ENCODE data around the gene MST1R.

MST1R gene

DNA sequence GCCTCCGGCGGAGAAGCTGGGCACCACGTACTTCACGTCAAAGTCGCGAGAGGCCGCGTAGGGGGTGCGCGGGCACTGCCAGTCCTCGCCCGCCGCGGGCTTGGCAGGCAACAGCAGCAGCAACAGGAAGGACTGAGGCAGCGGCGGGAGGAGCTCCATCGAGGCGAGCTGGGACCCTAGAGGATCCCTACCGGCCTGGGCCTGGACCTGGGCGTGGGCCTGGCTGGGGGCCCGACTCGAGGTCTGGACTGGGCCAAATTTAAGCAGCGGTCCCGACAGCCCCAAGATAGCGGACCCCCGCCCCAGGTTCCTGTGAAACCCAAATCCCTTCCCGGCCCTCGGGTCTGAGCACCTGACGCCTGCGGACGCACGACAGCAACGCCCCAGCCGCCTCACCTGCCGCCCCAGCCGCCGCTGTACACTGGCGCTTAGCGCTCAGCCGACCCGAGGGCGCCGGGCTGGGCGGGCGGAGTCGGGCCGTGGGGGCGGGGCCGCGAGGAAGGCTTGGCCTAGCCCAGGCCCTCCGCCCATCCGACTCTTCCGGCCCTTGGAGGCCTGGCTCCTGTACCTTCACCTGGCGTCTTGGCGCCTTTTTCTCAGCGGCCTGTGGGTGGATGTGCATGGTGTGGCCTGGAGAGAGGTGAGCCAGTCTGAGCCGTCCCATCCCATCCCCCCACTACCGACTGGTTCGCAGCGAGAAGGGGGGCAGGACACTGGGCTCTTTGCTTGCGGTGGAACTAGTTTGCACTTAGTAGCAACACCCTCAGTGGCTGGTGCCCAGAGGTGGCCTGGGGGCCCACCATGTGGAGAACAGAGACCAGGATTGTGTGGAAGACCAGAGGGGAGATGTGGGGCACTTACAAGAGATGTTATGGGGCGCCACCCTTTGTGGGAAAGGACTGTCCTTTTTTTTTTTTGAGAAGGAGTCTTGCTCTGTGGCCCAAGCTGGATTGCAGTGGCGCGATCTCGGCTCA lies at the start of gene MST1R:
Gene MST1R (minus strand): TSS at position 423 of the 974 bp plus-strand sequence. CDS start 264 bp downstream, at position 159.
- peak within 1 kb of the TSS; percentile 42 to 46 for H3K4me3 ChIP-seq
- peak; percentile 51 to 77 for DNase-seq
- H3K4me1 ChIP-seq, result peaks cover 0 to 55% (median 23%) of the 10 kb centered on the region in 4 donors
- peaks cover 0 to 4% (median 1%) of the 10 kb centered on the region in 3 donors for H3K36me3 ChIP-seq
- TF ChIP-seq, protein P1, sequence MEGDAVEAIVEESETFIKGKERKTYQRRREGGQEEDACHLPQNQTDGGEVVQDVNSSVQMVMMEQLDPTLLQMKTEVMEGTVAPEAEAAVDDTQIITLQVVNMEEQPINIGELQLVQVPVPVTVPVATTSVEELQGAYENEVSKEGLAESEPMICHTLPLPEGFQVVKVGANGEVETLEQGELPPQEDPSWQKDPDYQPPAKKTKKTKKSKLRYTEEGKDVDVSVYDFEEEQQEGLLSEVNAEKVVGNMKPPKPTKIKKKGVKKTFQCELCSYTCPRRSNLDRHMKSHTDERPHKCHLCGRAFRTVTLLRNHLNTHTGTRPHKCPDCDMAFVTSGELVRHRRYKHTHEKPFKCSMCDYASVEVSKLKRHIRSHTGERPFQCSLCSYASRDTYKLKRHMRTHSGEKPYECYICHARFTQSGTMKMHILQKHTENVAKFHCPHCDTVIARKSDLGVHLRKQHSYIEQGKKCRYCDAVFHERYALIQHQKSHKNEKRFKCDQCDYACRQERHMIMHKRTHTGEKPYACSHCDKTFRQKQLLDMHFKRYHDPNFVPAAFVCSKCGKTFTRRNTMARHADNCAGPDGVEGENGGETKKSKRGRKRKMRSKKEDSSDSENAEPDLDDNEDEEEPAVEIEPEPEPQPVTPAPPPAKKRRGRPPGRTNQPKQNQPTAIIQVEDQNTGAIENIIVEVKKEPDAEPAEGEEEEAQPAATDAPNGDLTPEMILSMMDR (IDR thresholded peaks at IDR 0.05), result no peak
- no peaks in the 10 kb centered on the region for H3K9me3 ChIP-seq
- intact Hi-C loops (cut with DNase I; ENCODE audit: low total_unique reads), result loop anchor here (10.0 kb wide), 1 partner anchor 59 kb away; no protein-coding TSS in a partner anchor
- no peaks in the 10 kb centered on the region for H3K27me3 ChIP-seq
- H3K27ac ChIP-seq, result peak within 1 kb of the TSS in 1 of 2 donors; percentile 2

DNA sequence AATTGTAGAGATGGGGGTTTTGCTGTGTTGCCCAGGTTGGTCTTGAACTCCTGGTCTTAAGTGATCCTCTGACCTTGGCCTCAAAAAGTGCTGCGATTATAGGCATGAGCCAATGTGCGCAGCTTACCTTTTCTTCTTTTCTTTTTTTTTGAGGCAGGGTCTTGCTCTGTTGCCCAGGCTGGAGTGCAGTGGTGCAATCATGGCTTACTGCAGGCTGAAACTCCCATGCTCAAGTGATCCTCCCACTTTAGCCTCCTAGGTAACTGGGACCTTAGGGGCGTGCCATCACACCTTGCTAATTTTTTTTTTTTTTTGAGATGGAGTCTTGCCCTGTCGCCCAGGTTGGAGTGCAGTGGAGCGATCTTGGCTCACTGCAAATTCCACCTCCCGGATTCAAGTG lies 49.3 kb upstream of the MST1R start:
- Histone ChIP-seq H3K36me3 (no peaks in the 10 kb centered on the region), H3K9me3 (no peaks in the 10 kb centered on the region), H3K4me1 (peaks cover 0 to 39% (median 8%) of the 10 kb centered on the region in 4 donors), H3K27ac (no peak overlapping the region), H3K27me3 (no peaks in the 10 kb centered on the region), H3K4me3 (no peak overlapping the region)
- intact Hi-C loops (cut with DNase I; ENCODE audit: low total_unique reads), result no loop called here
- no peak for DNase-seq
- TF ChIP-seq, protein P1 (IDR thresholded peaks at IDR 0.05), result no peak

GRCh38 chr3:49942651-49943050 lies 39.0 kb upstream of the MST1R start:
- Histone ChIP-seq H3K27me3 (no peaks in the 10 kb centered on the region), H3K27ac (no peak overlapping the region), H3K4me1 (peaks cover 0 to 28% (median 16%) of the 10 kb centered on the region in 4 donors), H3K9me3 (no peaks in the 10 kb centered on the region), H3K36me3 (peaks cover 0 to 7% (median 0%) of the 10 kb centered on the region in 3 donors), H3K4me3 (no peak overlapping the region)
- TF ChIP-seq, protein P1 (IDR thresholded peaks at IDR 0.05), result no peak
- intact Hi-C loops (cut with DNase I; ENCODE audit: low total_unique reads), result no loop called here
- DNase-seq, result no peak

DNA sequence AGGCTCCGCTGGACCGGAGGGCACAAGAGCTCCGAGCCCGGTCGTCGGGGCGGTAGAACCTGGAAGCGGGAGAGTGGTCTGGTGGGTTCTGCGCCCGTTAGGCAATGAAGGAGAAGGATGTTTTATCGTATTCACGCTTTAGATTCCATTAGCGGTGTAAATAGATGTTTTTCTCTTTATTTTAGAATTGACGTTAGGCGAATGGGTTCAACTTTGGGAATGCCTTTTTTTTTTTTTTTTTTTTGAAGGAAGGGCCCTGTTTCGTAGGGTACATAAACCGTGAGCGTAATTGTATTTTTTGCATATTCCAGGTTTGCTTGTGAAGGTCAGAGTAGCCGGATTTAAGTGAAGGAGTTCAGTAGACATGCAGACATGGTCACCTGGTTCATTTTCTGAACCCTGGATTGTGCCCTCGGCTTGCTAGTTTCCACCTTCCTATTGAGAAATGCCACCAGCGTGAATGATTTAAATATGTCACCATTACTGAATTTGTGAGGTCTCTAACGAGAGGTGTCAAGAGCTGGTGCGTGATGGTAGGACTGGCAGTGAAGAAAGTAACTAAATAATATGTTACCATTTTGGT lies 37.1 kb upstream of the MST1R start:
- peaks cover 0 to 23% (median 13%) of the 10 kb centered on the region in 4 donors for H3K4me1 ChIP-seq
- intact Hi-C loops (cut with DNase I; ENCODE audit: low total_unique reads), result no loop called here
- H3K27ac ChIP-seq, result peak overlapping the region; percentile 91 to 94
- TF ChIP-seq, protein P1 (IDR thresholded peaks at IDR 0.05), result no peak
- H3K27me3 ChIP-seq, result no peaks in the 10 kb centered on the region
- no peak for DNase-seq
- H3K4me3 ChIP-seq, result peak overlapping the region; percentile 70 to 85
- H3K9me3 ChIP-seq, result no peaks in the 10 kb centered on the region
- H3K36me3 ChIP-seq, result no peaks in the 10 kb centered on the region

DNA sequence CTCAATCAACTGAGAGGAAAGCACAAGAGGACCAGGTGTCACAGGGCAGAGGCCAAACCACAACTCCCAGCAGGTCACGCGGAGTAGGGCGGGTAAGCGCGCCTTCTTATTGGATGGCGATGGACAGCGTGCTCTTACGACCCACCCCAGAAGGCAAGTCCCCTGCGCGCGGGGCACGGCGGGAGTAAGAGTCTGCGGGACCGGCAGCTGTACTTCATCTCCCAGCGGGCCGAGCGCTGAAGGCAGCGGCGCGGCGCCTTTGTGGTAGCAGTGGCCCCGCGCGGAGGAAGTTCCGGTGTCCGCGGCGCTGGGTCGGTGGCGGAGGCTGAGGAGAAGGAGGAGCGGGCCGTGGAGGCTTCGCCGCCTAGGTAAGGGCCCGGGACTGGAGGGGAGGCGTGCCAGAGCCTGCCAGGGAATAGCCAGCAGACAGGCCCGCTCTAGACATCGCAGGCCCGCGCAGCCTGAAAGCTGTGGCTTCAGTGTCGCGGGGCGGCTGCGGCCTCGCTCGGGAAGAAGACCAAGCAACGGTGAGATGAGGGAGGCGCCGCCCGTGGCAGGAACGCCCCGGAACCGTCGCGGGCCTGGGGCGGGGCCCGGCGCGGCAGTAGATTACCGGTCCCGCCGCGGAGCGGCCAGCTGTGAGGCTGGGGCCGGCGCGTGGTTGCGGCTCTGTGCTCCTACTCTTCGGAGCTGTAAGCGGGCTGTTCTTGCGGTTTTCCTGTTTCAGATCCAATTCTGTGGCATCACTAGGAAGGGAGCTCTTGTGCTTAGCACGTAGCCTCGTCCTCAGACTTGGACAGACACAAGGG lies 36.4 kb upstream of the MST1R start, which contains the start of gene RBM6:
Gene RBM6 (plus strand): TSS at position 293 of the 809 bp plus-strand sequence. CDS start 22,492 bp downstream, outside the sequence.
- Histone ChIP-seq H3K4me1 (peaks cover 0 to 23% (median 13%) of the 10 kb centered on the region in 4 donors), H3K27ac (peak within 1 kb of the TSS; percentile 91 to 94), H3K4me3 (peak within 1 kb of the TSS; percentile 70 to 85), H3K9me3 (no peaks in the 10 kb centered on the region), H3K27me3 (no peaks in the 10 kb centered on the region), H3K36me3 (no peaks in the 10 kb centered on the region)
- TF ChIP-seq, protein P1 (IDR thresholded peaks at IDR 0.05), result no peak
- peak; percentile 98 to 99 for DNase-seq
- intact Hi-C loops (cut with DNase I; ENCODE audit: low total_unique reads), result no loop called here
